Trophoblast cell (in vitro differentiated cells and primary cell): ENCODE measurements around the gene STON1.
A peak's percentile ranks its signal among the peaks of the same experiment; 100 is the strongest.

Source experiments
- DNase-seq, 2 donors: peaks; one replicate each; pipeline ENCODE4 v3.0.0-alpha.2; 2016
- H2AFZ ChIP-seq: 2 replicates; pipeline ENCODE4 v1.6.1; 2013; ENCODE audit warnings: low read length, moderate library complexity, mild to moderate bottlenecking; ENCODE audit not compliant: insufficient read depth, poor library complexity
- H2AK5ac ChIP-seq: 2 replicates; pipeline ENCODE4 v1.6.1; 2013; ENCODE audit warnings: mild to moderate bottlenecking, low read length
- H2BK120ac ChIP-seq: 2 replicates; pipeline ENCODE4 v1.6.1; 2013; ENCODE audit warnings: low read length, mild to moderate bottlenecking, moderate library complexity; ENCODE audit not compliant: insufficient read depth, poor library complexity
- H2BK12ac ChIP-seq: 2 replicates; pipeline ENCODE4 v1.6.1; 2013; ENCODE audit warnings: mild to moderate bottlenecking, low read length, moderate library complexity
- H2BK5ac ChIP-seq: 2 replicates; pipeline ENCODE4 v1.6.1; 2013; ENCODE audit warnings: low read length, low read depth, moderate library complexity, mild to moderate bottlenecking; ENCODE audit not compliant: poor library complexity
- H3K14ac ChIP-seq: 2 replicates; pipeline ENCODE4 v1.6.1; 2013; ENCODE audit warnings: mild to moderate bottlenecking, low read length
- H3K18ac ChIP-seq: 2 replicates; pipeline ENCODE4 v1.6.1; 2013; ENCODE audit warnings: mild to moderate bottlenecking, low read length
- H3K23ac ChIP-seq: 2 replicates; pipeline ENCODE4 v1.6.1; 2013; ENCODE audit warnings: low read length
- H3K27ac ChIP-seq: 2 replicates; pipeline ENCODE4 v1.5.1; 2013; ENCODE audit warnings: low read depth, mild to moderate bottlenecking, inconsistent platforms, low read length, moderate library complexity
- H3K27me3 ChIP-seq: 2 replicates; pipeline ENCODE4 v1.6.1; 2013; ENCODE audit warnings: inconsistent platforms, mild to moderate bottlenecking, low read length, moderate library complexity; ENCODE audit not compliant: insufficient read depth
- H3K36me3 ChIP-seq, 2 experiments: 1 replicate in 1 of 2; 2 replicates in 1 of 2; pipeline ENCODE4 v1.6.1; 2013; ENCODE audit warnings: low read length in 2 of 2, mild to moderate bottlenecking in 2 of 2, moderate library complexity in 1 of 2; ENCODE audit not compliant: insufficient read depth in 2 of 2, control insufficient read depth in 1 of 2
- H3K4ac ChIP-seq: 2 replicates; pipeline ENCODE4 v1.6.1; 2013; ENCODE audit warnings: low read depth, mild to moderate bottlenecking, low read length, moderate library complexity
- H3K4me1 ChIP-seq, 2 experiments: 1 replicate in 1 of 2; 2 replicates in 1 of 2; pipeline ENCODE4 v1.6.1; 2013; ENCODE audit warnings: low read length in 2 of 2, mild to moderate bottlenecking in 2 of 2, moderate library complexity in 1 of 2; ENCODE audit not compliant: insufficient read depth in 2 of 2, control insufficient read depth in 1 of 2
- H3K4me2 ChIP-seq: 2 replicates; pipeline ENCODE4 v1.6.1; 2013; ENCODE audit warnings: inconsistent platforms, mild to moderate bottlenecking, low read length, moderate library complexity
- H3K4me3 ChIP-seq: 2 replicates; pipeline ENCODE4 v1.5.1; 2013; ENCODE audit warnings: mild to moderate bottlenecking, low read depth, low read length, inconsistent platforms
- H3K79me1 ChIP-seq: one replicate; pipeline ENCODE4 v1.6.1; 2013; ENCODE audit warnings: low read length
- H3K79me2 ChIP-seq: 2 replicates; pipeline ENCODE4 v1.6.1; 2013; ENCODE audit warnings: low read length, mild to moderate bottlenecking; ENCODE audit not compliant: control insufficient read depth, insufficient read depth, poor library complexity
- H3K9ac ChIP-seq: 2 replicates; pipeline ENCODE4 v1.6.1; 2013; ENCODE audit warnings: mild to moderate bottlenecking, low read length
- H3K9me3 ChIP-seq: 2 replicates; pipeline ENCODE4 v1.6.1; 2013; ENCODE audit warnings: low read depth, mild to moderate bottlenecking, control low read depth, inconsistent platforms, low read length; ENCODE audit not compliant: insufficient read depth
- H4K12ac ChIP-seq: 2 replicates; pipeline ENCODE4 v1.6.1; 2013; ENCODE audit warnings: low read depth, mild to moderate bottlenecking, low read length, moderate library complexity
- H4K8ac ChIP-seq: 2 replicates; pipeline ENCODE4 v1.6.1; 2013; ENCODE audit warnings: low read depth, mild to moderate bottlenecking, low read length, moderate library complexity
- H4K91ac ChIP-seq: one replicate; pipeline ENCODE4 v1.6.1; 2013; ENCODE audit warnings: low read depth, mild to moderate bottlenecking, low read length, moderate library complexity
- WGBS: extraction: QIAGEN DNeasy Blood & Tissue Kit; methylation state at CpG from one replicate; pipeline ENCODE4 v1.1.7; 2013; ENCODE audit warnings: missing lambda C conversion rate; ENCODE audit not compliant: insufficient read length, insufficient coverage; ENCODE audit errors: extremely low coverage; 5-methylcytosine and 5-hydroxymethylcytosine counted together

The STON1 gene

GRCh38 chr2:48578313-48578712 lies 48.4 kb downstream of the STON1 start:
- Histone ChIP-seq H3K79me2 (no peaks in the 10 kb centered on the region), H3K4me2 (no peak overlapping the region), H3K23ac (no peak overlapping the region), H3K4ac (no peak overlapping the region), H2AFZ (no peak overlapping the region), H3K9me3 (no peaks in the 10 kb centered on the region), H2BK5ac (no peak overlapping the region), H3K27me3 (no peaks in the 10 kb centered on the region), H3K4me3 (no peak overlapping the region), H3K36me3 (peaks cover 4 to 5% of the 10 kb centered on the region in 2 experiments), H3K14ac (no peak overlapping the region), H3K18ac (no peak overlapping the region), H3K79me1 (no peaks in the 10 kb centered on the region), H4K8ac (no peak overlapping the region), H2AK5ac (no peak overlapping the region), H3K9ac (no peak overlapping the region), H4K91ac (no peak overlapping the region), H2BK120ac (no peak overlapping the region), H3K4me1 (peaks cover 4% of the 10 kb centered on the region in 2 experiments), H2BK12ac (no peak overlapping the region), H3K27ac (no peak overlapping the region), H4K12ac (no peak overlapping the region)
- no peak for DNase-seq
- WGBS: 88% methylated on average over 1 of the region's 4 CpGs

- H3K79me2 ChIP-seq: peaks cover 2% of the 10 kb centered on the region
- H3K9me3 ChIP-seq: no peaks in the 10 kb centered on the region
- no peak for DNase-seq
- H3K23ac ChIP-seq: no peak overlapping the region
- H3K27me3 ChIP-seq: no peaks in the 10 kb centered on the region
- H2BK12ac ChIP-seq: no peak overlapping the region
- no peak overlapping the region for H3K14ac ChIP-seq
- H2BK5ac ChIP-seq: no peak overlapping the region
- H4K12ac ChIP-seq: no peak overlapping the region
- no peak overlapping the region for H2AK5ac ChIP-seq
- no peak overlapping the region for H3K18ac ChIP-seq
- no CpG with 5 or more reads among the region's 3 CpGs for WGBS
- peaks cover 2 to 5% of the 10 kb centered on the region in 2 experiments for H3K36me3 ChIP-seq
- no peak overlapping the region for H2BK120ac ChIP-seq
- H3K4me1 ChIP-seq: peaks cover 33% of the 10 kb centered on the region in 2 experiments
- peaks cover 8% of the 10 kb centered on the region for H3K79me1 ChIP-seq
- no peak overlapping the region for H3K4me3 ChIP-seq
- H3K4ac ChIP-seq: no peak overlapping the region
- no peak overlapping the region for H3K27ac ChIP-seq
- no peak overlapping the region for H4K8ac ChIP-seq
- no peak overlapping the region for H2AFZ ChIP-seq
- no peak overlapping the region for H4K91ac ChIP-seq
- no peak overlapping the region for H3K4me2 ChIP-seq
- H3K9ac ChIP-seq: no peak overlapping the region
Observed at GRCh38 chr2:48583961-48584360, 54.0 kb downstream of the STON1 start.

GRCh38 chr2:48584551-48584950 lies 54.6 kb downstream of the STON1 start:
- H3K4me1 ChIP-seq: peaks cover 33% of the 10 kb centered on the region in 2 experiments
- no CpG with 5 or more reads among the region's 4 CpGs for WGBS

GRCh38 chr2:48586433-48586832 lies 56.5 kb downstream of the STON1 start:
- peak overlapping the region; percentile 41 for H3K14ac ChIP-seq
- H3K4ac ChIP-seq: no peak overlapping the region
- no peaks in the 10 kb centered on the region for H3K9me3 ChIP-seq
- H2AK5ac ChIP-seq: peak overlapping the region; percentile 91
- peak overlapping the region; percentile 58 for H4K91ac ChIP-seq
- H2BK12ac ChIP-seq: peak overlapping the region; percentile 76
- no peak overlapping the region for H3K4me3 ChIP-seq
- H3K79me1 ChIP-seq: peaks cover 9% of the 10 kb centered on the region
- H3K79me2 ChIP-seq: peaks cover 2% of the 10 kb centered on the region
- no peak overlapping the region for H3K4me2 ChIP-seq
- peak overlapping the region; percentile 12 for H2BK5ac ChIP-seq
- H3K4me1 ChIP-seq: peaks cover 29% of the 10 kb centered on the region in 2 experiments
- no peak overlapping the region for H3K27ac ChIP-seq
- no peak overlapping the region for H3K18ac ChIP-seq
- H4K8ac ChIP-seq: no peak overlapping the region
- H3K27me3 ChIP-seq: no peaks in the 10 kb centered on the region
- no CpG with 5 or more reads among the region's 4 CpGs for WGBS
- no peak overlapping the region for H3K23ac ChIP-seq
- no peak overlapping the region for H3K9ac ChIP-seq
- peak overlapping the region; percentile 63 for H2BK120ac ChIP-seq
- no peak overlapping the region for H2AFZ ChIP-seq
- peaks cover 0 to 2% of the 10 kb centered on the region in 2 experiments for H3K36me3 ChIP-seq
- no peak overlapping the region for H4K12ac ChIP-seq
- peak in 1 of 2 donors; percentile 14 for DNase-seq

More at GRCh38 chr2:48584551-48584950, 54.6 kb downstream of the STON1 start:
- peak; percentile 78 to 86 for DNase-seq
- Histone ChIP-seq H3K27ac (no peak overlapping the region), H3K36me3 (peaks cover 2 to 5% of the 10 kb centered on the region in 2 experiments), H2AK5ac (no peak overlapping the region), H4K12ac (no peak overlapping the region), H3K9ac (no peak overlapping the region), H3K23ac (no peak overlapping the region), H2BK5ac (no peak overlapping the region), H3K79me2 (peaks cover 2% of the 10 kb centered on the region), H2AFZ (no peak overlapping the region), H3K4ac (no peak overlapping the region), H4K8ac (no peak overlapping the region), H3K18ac (peak overlapping the region; percentile 25), H3K14ac (no peak overlapping the region), H2BK120ac (no peak overlapping the region), H2BK12ac (no peak overlapping the region), H3K27me3 (no peaks in the 10 kb centered on the region), H3K9me3 (no peaks in the 10 kb centered on the region), H3K79me1 (peaks cover 9% of the 10 kb centered on the region), H3K4me2 (no peak overlapping the region), H3K4me3 (no peak overlapping the region), H4K91ac (no peak overlapping the region)
